Tibial artery (tissue), 4 donors: ENCODE data around the gene OSBPL8.

ENCODE experiments used
- DNase-seq, 2 donors: peaks; one replicate each; pipeline ENCODE4 v3.0.0-alpha.2; 2019
- H3K27ac ChIP-seq, 2 donors: fragments of 200-600 bp; sonication (generic) in 1 of 2; 1 replicate in 1 of 2; 2 replicates in 1 of 2; pipeline ENCODE4 v1.5.1; 2018 to 2019; ENCODE audit warnings: mild to moderate bottlenecking in 1 of 2
- H3K27me3 ChIP-seq, 2 donors: fragments of 200-600 bp; sonication (generic) in 1 of 2; one replicate each; pipeline versions ENCODE4 v1.5.1 to v1.6.0; 2016 to 2019
- H3K36me3 ChIP-seq, 3 donors: fragments of 200-600 bp; sonication (generic) in 2 of 3; one replicate each; pipeline ENCODE4 v1.5.1; 2016 to 2019; ENCODE audit warnings: mild to moderate bottlenecking in 2 of 3
- H3K4me1 ChIP-seq, 4 donors: fragments of 200-600 bp; sonication (generic) in 2 of 4; 1 replicate in 3 of 4; 2 replicates in 1 of 4; pipeline ENCODE4 v1.5.1; 2016 to 2019
- H3K4me3 ChIP-seq, 2 donors: fragments of 200-600 bp; sonication (generic) in 1 of 2; 1 replicate in 1 of 2; 2 replicates in 1 of 2; pipeline ENCODE4 v1.5.1; 2018 to 2019; ENCODE audit warnings: mild to moderate bottlenecking in 2 of 2
- H3K9me3 ChIP-seq, 3 donors: fragments of 200-600 bp; sonication (generic) in 1 of 3; one replicate each; pipeline ENCODE4 v1.5.1; 2016 to 2019
- CTCF ChIP-seq, 2 experiments: fragments of 200-600 bp in 1 of 2; fragments of 450-650 bp in 1 of 2; IDR thresholded peaks; one replicate each; pipeline ENCODE4 v1.5.1; 2017 to 2019; ENCODE audit warnings: antibody characterized with exemption in 2 of 2, mild to moderate bottlenecking in 1 of 2, moderate library complexity in 1 of 2
- intact Hi-C: fragments of 100-400 bp; cut with DNase I; formaldehyde crosslinking; loops from one replicate; pipeline ENCODE4 v1.15.0; 2023; ENCODE audit warnings: low total_unique reads

OSBPL8 gene

GRCh38 chr12:76313299-76313698, 246.3 kb downstream of the OSBPL8 start:
- DNase-seq = no peak
- Histone ChIP-seq H3K27ac (no peak overlapping the region), H3K4me1 (no peaks in the 10 kb centered on the region), H3K27me3 (no peaks in the 10 kb centered on the region), H3K36me3 (no peaks in the 10 kb centered on the region), H3K9me3 (no peaks in the 10 kb centered on the region), H3K4me3 (no peak overlapping the region)
- intact Hi-C loops = no loop called here
- TF ChIP-seq CTCF (IDR thresholded peaks at IDR 0.05) = no peak

DNA sequence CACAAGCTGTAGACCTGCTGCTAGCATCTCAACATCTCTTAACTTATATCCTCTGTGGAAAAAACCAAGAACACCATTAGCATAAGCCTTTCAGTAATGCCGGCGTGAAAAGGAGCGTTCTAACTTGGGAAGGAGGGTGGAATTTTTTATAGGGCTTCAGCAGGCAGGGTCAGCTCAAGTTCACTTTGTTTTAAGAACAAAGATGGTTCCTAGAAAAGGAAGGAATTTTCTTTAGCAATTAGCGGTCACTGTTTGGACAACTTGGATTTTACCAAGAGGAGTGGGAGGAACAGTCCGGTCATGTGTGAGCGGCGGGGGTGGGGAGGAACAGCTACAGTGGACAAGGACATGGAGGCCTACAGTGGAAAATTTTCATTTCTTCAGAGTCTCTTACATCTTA, 247.3 kb downstream of the OSBPL8 start:
- Histone ChIP-seq H3K4me1 (no peaks in the 10 kb centered on the region), H3K4me3 (no peak overlapping the region), H3K9me3 (no peaks in the 10 kb centered on the region), H3K36me3 (no peaks in the 10 kb centered on the region), H3K27ac (no peak overlapping the region), H3K27me3 (no peaks in the 10 kb centered on the region)
- DNase-seq = no peak
- intact Hi-C loops = no loop called here
- TF ChIP-seq CTCF (IDR thresholded peaks at IDR 0.05) = no peak

GRCh38 chr12:76311796-76312195, 247.8 kb downstream of the OSBPL8 start:
- intact Hi-C loops = no loop called here
- Histone ChIP-seq H3K4me3 (no peak overlapping the region), H3K27ac (no peak overlapping the region), H3K4me1 (no peaks in the 10 kb centered on the region), H3K27me3 (no peaks in the 10 kb centered on the region), H3K36me3 (no peaks in the 10 kb centered on the region), H3K9me3 (no peaks in the 10 kb centered on the region)
- no peak for DNase-seq
- no peak for TF ChIP-seq CTCF (IDR thresholded peaks at IDR 0.05)

DNA sequence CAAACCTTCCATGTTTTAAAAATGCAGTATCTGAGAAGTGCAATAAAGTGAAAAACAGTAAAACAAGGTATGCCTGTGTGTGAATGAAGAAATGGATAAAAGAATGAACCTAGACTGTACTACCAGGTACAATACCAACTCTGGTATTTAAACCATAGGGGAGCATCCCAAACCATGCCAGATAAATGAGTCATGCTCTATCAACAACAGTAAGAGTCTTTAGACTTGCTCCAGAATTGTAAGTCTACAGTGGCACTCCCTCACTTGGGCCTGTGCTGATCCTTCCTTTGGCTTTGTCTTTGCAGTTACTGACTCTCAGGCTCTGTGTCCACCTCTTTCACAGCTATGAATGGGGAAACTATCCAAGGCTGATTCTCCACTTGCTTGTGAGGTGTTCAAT, 249.5 kb downstream of the OSBPL8 start:
- intact Hi-C loops = no loop called here
- no peak for TF ChIP-seq CTCF (IDR thresholded peaks at IDR 0.05)

DNA sequence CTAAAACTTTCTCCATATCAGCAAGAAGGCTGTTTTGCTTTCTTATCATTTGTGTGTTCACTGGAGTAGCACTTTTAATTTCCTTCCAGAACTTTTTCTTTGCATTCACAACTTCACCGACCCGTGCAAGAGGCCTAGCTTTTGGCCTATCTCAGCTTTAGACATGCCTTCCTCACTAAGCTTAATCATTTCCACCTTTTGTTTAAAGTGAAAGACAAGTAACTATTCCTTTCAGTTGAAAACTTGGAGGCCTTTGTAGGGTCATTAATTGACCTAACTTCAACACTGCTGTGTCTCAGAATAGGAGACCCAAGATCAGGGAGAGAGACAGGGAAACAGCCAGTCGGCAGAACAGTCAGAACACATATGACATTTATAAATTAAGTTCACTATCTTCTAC, 250.7 kb downstream of the OSBPL8 start:
- no peak for TF ChIP-seq CTCF (IDR thresholded peaks at IDR 0.05)
- Histone ChIP-seq H3K9me3 (no peaks in the 10 kb centered on the region), H3K4me1 (no peaks in the 10 kb centered on the region), H3K27ac (no peak overlapping the region), H3K36me3 (no peaks in the 10 kb centered on the region), H3K4me3 (no peak overlapping the region), H3K27me3 (no peaks in the 10 kb centered on the region)
- intact Hi-C loops = no loop called here
- no peak for DNase-seq

More for the DNA sequence above, 249.5 kb downstream of the OSBPL8 start:
- no peak for DNase-seq
- Histone ChIP-seq H3K4me3 (no peak overlapping the region), H3K4me1 (no peaks in the 10 kb centered on the region), H3K27ac (no peak overlapping the region), H3K27me3 (no peaks in the 10 kb centered on the region), H3K36me3 (no peaks in the 10 kb centered on the region), H3K9me3 (no peaks in the 10 kb centered on the region)

GRCh38 chr12:76307083-76307482, 252.5 kb downstream of the OSBPL8 start:
- Histone ChIP-seq H3K27ac (no peak overlapping the region), H3K4me1 (no peaks in the 10 kb centered on the region), H3K27me3 (no peaks in the 10 kb centered on the region), H3K36me3 (no peaks in the 10 kb centered on the region), H3K4me3 (no peak overlapping the region), H3K9me3 (no peaks in the 10 kb centered on the region)
- no peak for TF ChIP-seq CTCF (IDR thresholded peaks at IDR 0.05)
- intact Hi-C loops = no loop called here
- no peak for DNase-seq
